H1 (cell line): Measurements from ENCODE around the gene ERAS. TPM values are rescaled to one million over a fixed set of nuclear protein-coding genes. Genes with fewer than 3 reads are reported as not detected.
A peak's percentile ranks its signal among the peaks of the same experiment; 100 is the strongest.

Source experiments
- CTCF ChIA-PET: fragments of 300-600 bp; sonication (Branson Sonifier 250); formaldehyde crosslinking; loops from one replicate; lab custom pipeline; 2021; ENCODE audit not compliant: partially characterized antibody; lab: Charles Lee
- POLR2A ChIA-PET: fragments of 300-600 bp; sonication (Branson Sonifier 250); formaldehyde crosslinking; loops from one replicate; lab custom pipeline; 2021; ENCODE audit warnings: inconsistent platforms; ENCODE audit not compliant: partially characterized antibody; lab: Charles Lee
- DNase-seq, 2 experiments: peaks; one replicate each; pipeline versions ENCODE4 v3.0.0 to v3.0.0-alpha.2; 2010 to 2022; ENCODE audit warnings: low spot score in 2 of 2, low read depth in 1 of 2, mixed read lengths in 1 of 2
- FAIRE-seq: peaks from 2 replicates; lab custom pipeline; 2011; peaks lifted over from hg19 to GRCh38; lab: Jason Lieb, UNC
- H2AFZ ChIP-seq: 2 replicates; pipeline ENCODE4 v1.8.1; 2012; ENCODE audit warnings: low read length, inconsistent platforms
- H2AK5ac ChIP-seq: 2 replicates; pipeline ENCODE4 v1.6.1; 2013; ENCODE audit warnings: low read depth, low read length
- H2BK120ac ChIP-seq: replicated peaks from 2 replicates; pipeline ENCODE3; 2013; ENCODE audit warnings: low read depth, low read length, inconsistent platforms
- H2BK12ac ChIP-seq: 2 replicates; pipeline ENCODE4 v1.6.1; 2013; ENCODE audit warnings: low read depth, low read length
- H2BK15ac ChIP-seq: 2 replicates; pipeline ENCODE4 v1.6.1; 2013; ENCODE audit warnings: low read length
- H2BK20ac ChIP-seq: 2 replicates; pipeline ENCODE4 v1.6.1; 2013; ENCODE audit warnings: low read length
- H2BK5ac ChIP-seq: 2 replicates; pipeline ENCODE4 v1.6.1; 2013; ENCODE audit warnings: low read depth, low read length
- H3K14ac ChIP-seq: 2 replicates; pipeline ENCODE4 v1.6.1; 2013; ENCODE audit warnings: inconsistent platforms; ENCODE audit not compliant: insufficient read length
- H3K18ac ChIP-seq: 2 replicates; pipeline ENCODE4 v1.6.1; 2013; ENCODE audit warnings: low read length; ENCODE audit errors: extremely low read depth
- H3K23ac ChIP-seq: 2 replicates; pipeline ENCODE4 v1.6.1; 2013; ENCODE audit warnings: inconsistent platforms; ENCODE audit not compliant: insufficient read length
- H3K23me2 ChIP-seq: 2 replicates; pipeline ENCODE4 v1.6.1; 2013; ENCODE audit warnings: low read depth, low read length
- H3K27ac ChIP-seq: 2 replicates; pipeline ENCODE4 v1.6.1; 2011; ENCODE audit warnings: low read depth, low read length, inconsistent platforms
- H3K27me3 ChIP-seq, 4 experiments: replicated peaks in 1 of 4; 1 replicate in 1 of 4; 2 replicates in 3 of 4; pipeline versions ENCODE4 v1.6.1 to v1.8.1; 2011 to 2013; ENCODE audit warnings: low read length in 3 of 4, mild to moderate bottlenecking in 3 of 4, inconsistent platforms in 2 of 4, mixed read lengths in 2 of 4, moderate library complexity in 1 of 4; ENCODE audit not compliant: control insufficient read depth in 3 of 4, insufficient read depth in 3 of 4; ENCODE audit errors: extremely low read depth in 1 of 4
- H3K36me3 ChIP-seq, 4 experiments: 2 replicates each; pipeline versions ENCODE4 v1.6.1 to v1.8.1; 2011 to 2013; ENCODE audit warnings: mild to moderate bottlenecking in 4 of 4, low read length in 3 of 4, moderate library complexity in 2 of 4, control low read depth in 1 of 4, inconsistent platforms in 1 of 4; ENCODE audit not compliant: insufficient read depth in 4 of 4, control insufficient read depth in 2 of 4
- H3K4ac ChIP-seq: replicated peaks from 2 replicates; pipeline ENCODE3; 2013; ENCODE audit warnings: low read length, low read depth, mixed read lengths, inconsistent platforms; ENCODE audit not compliant: insufficient read length
- H3K4me1 ChIP-seq, 4 experiments: replicated peaks in 1 of 4; 1 replicate in 1 of 4; 2 replicates in 3 of 4; pipeline versions ENCODE4 v1.6.1 to v1.8.1; 2011 to 2013; ENCODE audit warnings: low read length in 3 of 4, inconsistent platforms in 2 of 4, mixed read lengths in 1 of 4; ENCODE audit not compliant: insufficient read depth in 4 of 4, control insufficient read depth in 3 of 4
- H3K4me2 ChIP-seq, 2 experiments: 2 replicates each; pipeline versions ENCODE4 v1.6.1 to v1.8.1; 2011 to 2013; ENCODE audit warnings: low read depth in 2 of 2, low read length in 2 of 2, control low read depth in 1 of 2, inconsistent platforms in 1 of 2, mild to moderate bottlenecking in 1 of 2; ENCODE audit not compliant: insufficient read depth in 1 of 2
- H3K4me3 ChIP-seq, 4 experiments: fragments of 200-600, 300-600 bp in 1 of 4; sonication (generic), shearing (Covaris generic), sonication (Bioruptor Twin) in 1 of 4; 2 replicates each; pipeline versions ENCODE4 v1.5.1 to v1.8.1; 2011 to 2016; ENCODE audit warnings: low read length in 4 of 4, low read depth in 3 of 4, control low read depth in 2 of 4, inconsistent platforms in 2 of 4, mild to moderate bottlenecking in 2 of 4, mixed read lengths in 1 of 4, moderate library complexity in 1 of 4; ENCODE audit not compliant: insufficient read depth in 2 of 4; ENCODE audit errors: extremely low read depth in 1 of 4
- H3K56ac ChIP-seq: replicated peaks from 2 replicates; pipeline ENCODE3; 2013; ENCODE audit warnings: low read depth, mild to moderate bottlenecking, mixed read lengths, low read length, inconsistent platforms; ENCODE audit not compliant: insufficient read length
- H3K79me1 ChIP-seq: 2 replicates; pipeline ENCODE4 v1.6.1; 2013; ENCODE audit warnings: low read depth, low read length, control low read depth
- H3K79me2 ChIP-seq, 2 experiments: 2 replicates each; pipeline versions ENCODE4 v1.6.1 to v1.8.1; 2012 to 2013; ENCODE audit warnings: low read length in 2 of 2, mild to moderate bottlenecking in 2 of 2, inconsistent platforms in 1 of 2; ENCODE audit not compliant: insufficient read depth in 2 of 2, control insufficient read depth in 1 of 2
- H3K9ac ChIP-seq, 4 experiments: replicated peaks in 1 of 4; 1 replicate in 1 of 4; 2 replicates in 3 of 4; pipeline versions ENCODE4 v1.6.1 to v1.8.1; 2011 to 2013; ENCODE audit warnings: low read depth in 3 of 4, low read length in 3 of 4, control low read depth in 2 of 4, mild to moderate bottlenecking in 2 of 4, moderate library complexity in 2 of 4, inconsistent platforms in 1 of 4; ENCODE audit errors: extremely low read depth in 1 of 4
- H3K9me3 ChIP-seq, 2 experiments: 2 replicates each; pipeline versions ENCODE4 v1.6.1 to v1.8.1; 2012 to 2013; ENCODE audit warnings: mild to moderate bottlenecking in 2 of 2, moderate library complexity in 2 of 2, control low read depth in 1 of 2, inconsistent platforms in 1 of 2, low read depth in 1 of 2, low read length in 1 of 2, mixed read lengths in 1 of 2; ENCODE audit not compliant: insufficient read depth in 2 of 2
- H4K20me1 ChIP-seq, 2 experiments: replicated peaks in 1 of 2; 2 replicates each; pipeline versions ENCODE3 to v1.8.1; 2011 to 2013; ENCODE audit warnings: inconsistent platforms in 2 of 2, low read length in 2 of 2, mild to moderate bottlenecking in 1 of 2; ENCODE audit not compliant: insufficient read depth in 2 of 2, control insufficient read depth in 1 of 2
- H4K5ac ChIP-seq: 2 replicates; pipeline ENCODE4 v1.6.1; 2013; ENCODE audit warnings: low read length, low read depth, mixed read lengths, inconsistent platforms; ENCODE audit not compliant: insufficient read length
- H4K8ac ChIP-seq: 2 replicates; pipeline ENCODE4 v1.8.0; 2013; ENCODE audit warnings: mild to moderate bottlenecking, moderate library complexity, low read length, inconsistent platforms; ENCODE audit not compliant: insufficient read depth; ENCODE audit errors: extremely low read depth
- H4K91ac ChIP-seq: replicated peaks from 2 replicates; pipeline ENCODE3; 2013; ENCODE audit warnings: low read length, mixed read lengths, inconsistent platforms; ENCODE audit not compliant: insufficient read length
- ATF3 ChIP-seq: IDR thresholded peaks from 2 replicates; pipeline ENCODE4 v1.6.1; 2011; ENCODE audit warnings: low read depth, mild to moderate bottlenecking, low read length; ENCODE audit not compliant: insufficient read depth
- EZH2 ChIP-seq: fragments of 200-600 bp; sonication (generic); IDR thresholded peaks from 2 replicates; pipeline ENCODE4 v1.7.1; 2012; ENCODE audit warnings: low read depth, mild to moderate bottlenecking, moderate library complexity, low read length, inconsistent platforms; ENCODE audit not compliant: severe bottlenecking
- WGBS, 2 experiments: shearing (Covaris generic) in 1 of 2; methylation state at CpG; one replicate each; pipeline versions ENCODE4 v1.1.6 to v1.1.7; 2013 to 2015; ENCODE audit warnings: low lambda C conversion rate in 2 of 2, mixed read lengths in 2 of 2, inconsistent platforms in 1 of 2, low coverage in 1 of 2, missing lambda C conversion rate in 1 of 2; ENCODE audit not compliant: insufficient replicate concordance in 2 of 2, insufficient coverage in 1 of 2, insufficient read length in 1 of 2; ENCODE audit errors: extremely low coverage in 1 of 2, missing lambda C conversion rate in 1 of 2; 5-methylcytosine and 5-hydroxymethylcytosine counted together
- polyA plus RNA-seq, 7 experiments: library from polyadenylated mRNA; depleted of rRNA in 3 of 7; stranded (reverse) in 5 of 7; unstranded in 2 of 7; fragments of >200 nt in 5 of 7; fragments of 200-250 nt in 2 of 7; gene quantifications; 1 replicate in 5 of 7; 2 replicates in 1 of 7; 4 replicates in 1 of 7; pipeline versions ENCODE4 v1.2.1 to v1.2.3, GENCODE V29; 2011 to 2013; ENCODE audit warnings: missing spikeins in 2 of 7, mixed read lengths in 2 of 7
- total RNA-seq: library from RNA; stranded (reverse); fragmentation: NEBNext Ultra II Directional; extraction: Animal tissue kit (Norgen Biotek cat#: 25700); gene quantifications from 2 replicates; pipeline ENCODE4 v1.2.1, GENCODE V29; 2021

The ERAS gene
- total and polyA plus RNA-seq, 2 of the 8 experiments (the other 6 are each of a cell fraction or from before 2014, with no cell fraction given), result 0.70 TPM; not detected in 1

DNA sequence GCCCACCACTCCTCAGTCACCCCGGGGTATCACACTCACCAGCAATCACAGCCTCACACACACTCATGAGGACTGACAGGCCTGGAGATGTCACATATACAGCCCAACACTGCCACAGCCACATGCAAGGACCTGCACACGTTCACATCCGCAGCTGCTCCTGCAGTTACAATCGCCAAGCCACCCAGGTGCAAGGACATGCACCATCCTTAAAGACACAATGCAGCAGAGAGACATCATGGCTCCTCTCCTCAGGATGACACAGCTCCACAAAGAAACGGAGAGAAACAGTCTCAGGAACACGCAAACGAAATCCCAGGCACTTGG, 8.0 kb downstream of the ERAS start:
- TF ChIP-seq ATF3, result no peak
- TF ChIP-seq EZH2, result peak; percentile 27
- TF ChIP-seq, all 59 proteins: peak for 1
- no peak overlapping the region for H3K56ac ChIP-seq
- FAIRE-seq, result no peak
- H3K27ac ChIP-seq, result no peak overlapping the region
- ChIA-PET CTCF (interaction anchor here (0.6 to 1.2 kb wide), 2 partner anchors 12 to 163 kb away, joined by 3 to 5 read pairs; no protein-coding TSS in a partner anchor), POLR2A (interaction anchor here (0.7 to 1.1 kb wide), 2 partner anchors 11 to 352 kb away, joined by 3 read pairs; no protein-coding TSS in a partner anchor)
- no peaks in the 10 kb centered on the region for H3K79me2 ChIP-seq
- H4K20me1 ChIP-seq, result peaks cover 0 to 3% of the 10 kb centered on the region in 2 experiments
- no peak for DNase-seq
- no peaks in the 10 kb centered on the region for H3K79me1 ChIP-seq
- no peak overlapping the region for H3K9ac ChIP-seq
- H3K14ac ChIP-seq, result no peak overlapping the region
- H3K4ac ChIP-seq, result no peak overlapping the region
- H3K23ac ChIP-seq, result no peak overlapping the region
- H2BK20ac ChIP-seq, result no peak overlapping the region
- peaks cover 21 to 61% (median 48%) of the 10 kb centered on the region in 4 experiments for H3K27me3 ChIP-seq
- H3K36me3 ChIP-seq, result no peaks in the 10 kb centered on the region
- no peak overlapping the region for H2BK12ac ChIP-seq
- peaks cover 0 to 8% (median 2%) of the 10 kb centered on the region in 4 experiments; a peak in 4 of 7 replicates for H3K4me1 ChIP-seq
- H4K5ac ChIP-seq, result no peak overlapping the region
- no peak overlapping the region for H4K8ac ChIP-seq
- no peak overlapping the region for H3K18ac ChIP-seq
- H2AFZ ChIP-seq, result no peak overlapping the region
- H2AK5ac ChIP-seq, result no peak overlapping the region; the same call in 1 of the 2 replicates
- peak overlapping the region; percentile 85 to 87 for H3K4me2 ChIP-seq
- no peak overlapping the region for H2BK5ac ChIP-seq
- no peaks in the 10 kb centered on the region for H3K9me3 ChIP-seq
- peak overlapping the region in 2 of 4 experiments; percentile 22 to 61; a peak in 5 of 8 replicates for H3K4me3 ChIP-seq
- H4K91ac ChIP-seq, result no peak overlapping the region
- H3K23me2 ChIP-seq, result peaks cover 11% of the 10 kb centered on the region; the same call in 1 of the 2 replicates
- no peak overlapping the region; the same call in 1 of the 2 replicates for H2BK15ac ChIP-seq
- no peak overlapping the region for H2BK120ac ChIP-seq
- 34% methylated on average over 7 of the region's 7 CpGs; no CpG with 5 or more reads in 1 of the 2 experiments for WGBS, 2 experiments
